Kidney epithelial cell (primary cell): ENCODE data around the gene IRF7. TPM values are rescaled to one million over a fixed set of nuclear protein-coding genes. Genes with fewer than 3 reads are reported as not detected.
"Not testable (repeated sequence)": the region's sequence is repeated elsewhere in the genome, so short reads cannot be mapped to it uniquely, and the experiment has no call there.

Source experiments
- DNase-seq: peaks from one replicate; pipeline ENCODE4 v3.0.0-alpha.2; 2010; ENCODE audit warnings: low read depth
- H3K27me3 ChIP-seq: 2 replicates; pipeline ENCODE4 v1.6.0; 2011; ENCODE audit warnings: low read length; ENCODE audit not compliant: control insufficient read depth, insufficient read depth
- H3K36me3 ChIP-seq: 2 replicates; pipeline ENCODE4 v1.5.1; 2011; ENCODE audit warnings: low read length; ENCODE audit not compliant: control insufficient read depth, insufficient read depth
- H3K4me3 ChIP-seq: 2 replicates; pipeline ENCODE4 v1.5.1; 2011; ENCODE audit warnings: low read depth, mild to moderate bottlenecking, control low read depth, low read length
- total RNA-seq: library from RNA; depleted of rRNA; stranded (reverse); fragments of >200 nt; gene quantifications from 2 replicates; pipeline ENCODE4 v1.2.3, GENCODE V29; 2015
- TF ChIP-seq, protein P1 (sequence below): IDR thresholded peaks from 2 replicates; pipeline ENCODE4 v1.5.1; 2011; ENCODE audit warnings: mild to moderate bottlenecking, moderate library complexity, low read length, control low read depth, inconsistent platforms; ENCODE audit not compliant: insufficient read depth, poor library complexity, severe bottlenecking

IRF7 gene
- total RNA-seq, 1 donor from 2014 or later: 60.2 TPM

DNA sequence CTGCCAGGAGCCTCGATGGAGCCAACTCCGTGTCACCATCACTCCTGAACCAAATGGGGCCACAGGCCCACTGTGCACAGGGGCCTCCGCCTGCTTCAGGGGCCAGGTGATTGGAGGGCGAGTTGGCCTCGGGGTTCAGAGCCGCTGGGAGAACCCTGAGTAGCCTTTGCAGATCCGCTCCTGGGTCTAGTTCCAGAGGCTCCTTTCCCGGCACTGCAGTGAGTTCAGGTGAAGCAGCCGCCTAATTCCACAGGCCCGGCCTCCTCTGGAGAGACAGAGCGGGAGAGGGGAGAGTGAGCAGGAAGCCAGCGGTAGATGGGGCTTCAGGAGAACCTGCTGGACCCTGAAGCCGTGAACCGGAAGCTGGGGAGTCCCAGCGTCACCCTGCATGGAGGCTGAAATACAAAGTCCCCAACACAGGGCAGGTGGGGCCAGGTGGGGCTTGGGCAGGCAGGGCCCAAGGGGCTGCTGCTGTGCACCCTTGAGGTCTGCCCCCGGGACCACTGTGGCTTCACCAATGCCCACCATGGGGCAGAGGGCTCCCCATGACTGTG is 43.9 kb upstream of the IRF7 start:
- H3K36me3 ChIP-seq: peaks cover 2% of the 10 kb centered on the region
- DNase-seq: no peak
- no peaks in the 10 kb centered on the region for H3K27me3 ChIP-seq
- TF ChIP-seq, protein P1, sequence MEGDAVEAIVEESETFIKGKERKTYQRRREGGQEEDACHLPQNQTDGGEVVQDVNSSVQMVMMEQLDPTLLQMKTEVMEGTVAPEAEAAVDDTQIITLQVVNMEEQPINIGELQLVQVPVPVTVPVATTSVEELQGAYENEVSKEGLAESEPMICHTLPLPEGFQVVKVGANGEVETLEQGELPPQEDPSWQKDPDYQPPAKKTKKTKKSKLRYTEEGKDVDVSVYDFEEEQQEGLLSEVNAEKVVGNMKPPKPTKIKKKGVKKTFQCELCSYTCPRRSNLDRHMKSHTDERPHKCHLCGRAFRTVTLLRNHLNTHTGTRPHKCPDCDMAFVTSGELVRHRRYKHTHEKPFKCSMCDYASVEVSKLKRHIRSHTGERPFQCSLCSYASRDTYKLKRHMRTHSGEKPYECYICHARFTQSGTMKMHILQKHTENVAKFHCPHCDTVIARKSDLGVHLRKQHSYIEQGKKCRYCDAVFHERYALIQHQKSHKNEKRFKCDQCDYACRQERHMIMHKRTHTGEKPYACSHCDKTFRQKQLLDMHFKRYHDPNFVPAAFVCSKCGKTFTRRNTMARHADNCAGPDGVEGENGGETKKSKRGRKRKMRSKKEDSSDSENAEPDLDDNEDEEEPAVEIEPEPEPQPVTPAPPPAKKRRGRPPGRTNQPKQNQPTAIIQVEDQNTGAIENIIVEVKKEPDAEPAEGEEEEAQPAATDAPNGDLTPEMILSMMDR: no peak
- no peak overlapping the region for H3K4me3 ChIP-seq

DNA sequence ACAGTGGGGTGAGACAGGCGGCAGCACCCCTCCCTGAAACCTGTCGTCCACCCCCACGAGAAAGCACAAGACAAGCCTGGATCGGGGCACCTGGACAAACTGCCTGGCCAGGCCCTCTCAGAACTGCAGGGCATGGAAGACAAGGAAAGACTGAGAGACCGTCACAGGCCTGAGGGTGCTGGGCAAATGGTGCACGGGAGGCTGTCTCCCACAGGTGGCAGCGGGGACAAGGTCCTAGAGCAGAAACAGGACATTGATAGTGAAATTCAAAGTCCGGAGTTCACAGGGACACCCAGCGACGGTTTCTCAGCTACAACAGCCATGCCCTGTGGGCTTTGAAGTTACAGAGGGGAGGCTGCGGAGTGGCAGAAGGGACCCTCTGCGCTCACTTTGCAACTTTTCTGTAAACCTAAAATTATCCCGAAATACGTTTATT is 42.0 kb upstream of the IRF7 start:
- TF ChIP-seq, protein P1: no peak
- Histone ChIP-seq H3K36me3 (peaks cover 5% of the 10 kb centered on the region), H3K27me3 (no peaks in the 10 kb centered on the region), H3K4me3 (no peak overlapping the region)
- no peak for DNase-seq

DNA sequence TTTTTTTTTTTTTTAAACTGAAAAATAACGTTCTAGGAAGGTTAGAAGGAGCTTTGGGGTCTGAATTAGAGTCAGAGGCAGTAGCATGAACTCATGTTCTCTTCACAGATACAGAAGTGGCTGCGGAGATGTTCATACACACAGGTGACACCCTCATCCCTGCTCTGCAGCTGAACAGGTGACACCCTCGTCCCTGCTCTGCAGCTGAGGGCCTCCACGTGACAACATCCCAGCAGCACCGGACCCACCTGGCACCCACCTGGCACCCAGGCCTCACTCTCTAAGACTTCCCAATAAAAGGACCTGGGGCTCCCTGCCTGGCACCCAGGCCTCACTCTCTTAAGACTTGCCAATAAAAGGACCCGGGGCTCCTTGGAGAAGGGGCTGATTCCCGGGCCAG is 41.1 kb upstream of the IRF7 start:
- TF ChIP-seq, protein P1: no peak
- Histone ChIP-seq H3K4me3 (no peak overlapping the region), H3K27me3 (no peaks in the 10 kb centered on the region), H3K36me3 (peaks cover 5% of the 10 kb centered on the region)
- no peak for DNase-seq

DNA sequence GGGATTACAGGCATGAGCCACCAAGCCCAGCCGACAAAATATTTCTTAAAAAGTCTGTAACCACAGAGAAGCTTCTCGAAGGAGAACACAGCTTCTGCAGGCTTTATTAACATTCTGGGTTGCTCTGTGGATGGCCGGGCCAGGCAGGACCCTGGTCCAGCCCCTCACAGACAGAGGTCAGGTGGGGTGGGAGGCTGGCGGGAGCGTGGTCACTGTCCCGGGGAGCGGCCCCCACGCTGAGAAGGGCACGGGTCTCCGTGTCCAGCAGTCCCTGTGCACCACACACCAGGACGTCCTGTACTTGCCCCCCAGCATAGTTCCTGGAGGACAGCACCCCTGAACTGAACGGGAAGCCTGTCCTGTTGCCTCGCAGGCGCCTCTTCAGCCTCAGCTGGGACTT is 40.7 kb upstream of the IRF7 start:
- TF ChIP-seq, protein P1: no peak

DNA sequence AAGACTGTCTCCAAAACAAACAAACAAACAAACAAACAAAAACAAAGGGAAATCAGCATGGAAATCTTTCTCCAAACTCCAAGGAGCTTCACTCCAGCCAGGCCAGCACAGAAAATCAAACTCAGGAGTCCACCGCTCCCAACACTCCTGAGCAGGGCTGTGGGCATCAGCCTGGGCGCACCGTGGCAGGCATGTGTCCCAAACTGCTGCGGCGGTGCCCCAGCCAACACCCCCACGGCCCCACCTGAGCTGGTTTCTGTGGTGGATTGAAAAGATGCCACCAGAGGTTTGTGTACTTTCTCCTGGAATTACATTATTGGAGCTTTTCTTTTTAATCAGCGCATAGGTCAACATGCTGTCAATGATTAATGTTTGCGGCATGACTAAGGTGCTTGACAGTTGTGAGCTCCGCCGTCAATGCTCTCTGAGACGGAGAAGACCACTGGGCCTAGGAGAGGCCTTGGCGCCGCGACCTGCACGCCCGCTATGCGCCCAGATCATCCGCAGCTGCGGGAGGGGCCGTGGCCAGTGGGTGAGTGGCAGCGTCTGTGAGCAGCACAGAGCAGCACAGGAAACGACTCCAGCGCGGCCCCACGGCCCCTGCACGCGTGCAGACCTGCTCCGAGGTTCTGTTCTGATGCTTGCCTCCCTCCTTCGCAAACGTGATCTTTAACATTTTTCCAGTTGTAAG is 39.4 kb upstream of the IRF7 start:
- DNase-seq: peak; percentile 39
- peaks cover 3% of the 10 kb centered on the region for H3K36me3 ChIP-seq
- no peak overlapping the region for H3K4me3 ChIP-seq
- no peaks in the 10 kb centered on the region for H3K27me3 ChIP-seq
- TF ChIP-seq, protein P1: no peak

More for the DNA sequence above, 40.7 kb upstream of the IRF7 start:
- Histone ChIP-seq H3K4me3 (no peak overlapping the region), H3K27me3 (no peaks in the 10 kb centered on the region), H3K36me3 (peaks cover 5% of the 10 kb centered on the region)
- DNase-seq: no peak

DNA sequence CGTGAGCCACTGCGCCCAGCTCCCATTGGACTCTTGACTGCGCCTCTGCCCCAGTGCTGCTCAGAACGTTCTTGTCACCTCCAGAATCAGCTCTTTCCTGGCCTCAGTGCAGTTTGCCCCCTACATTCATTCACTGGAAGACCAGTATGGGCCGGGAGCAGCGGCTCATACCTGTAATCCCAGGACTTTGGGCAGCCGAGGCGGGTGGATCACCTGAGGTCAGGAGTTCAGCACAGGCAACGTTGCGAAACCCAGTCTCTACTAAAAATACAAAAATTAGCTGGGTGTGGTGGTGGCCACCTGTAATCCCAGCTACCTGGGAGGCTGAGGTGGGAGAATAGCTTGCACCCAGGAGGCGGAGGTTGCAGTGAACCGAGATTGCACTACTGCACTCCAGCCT is 38.7 kb upstream of the IRF7 start:
- H3K36me3 ChIP-seq, H3K27me3 ChIP-seq, H3K4me3 ChIP-seq, DNase-seq: not testable (repeated sequence)
